ENCODE measurements around the gene AP1M1. TPM values are rescaled to one million over a fixed set of nuclear protein-coding genes. Genes with fewer than 3 reads are reported as not detected.
A peak's percentile ranks its signal among the peaks of the same experiment; 100 is the strongest.
"Not testable (repeated sequence)": the region's sequence is repeated elsewhere in the genome, so short reads cannot be mapped to it uniquely, and the experiment has no call there.

Gene AP1M1
- total RNA-seq (2014; rRNA removed; shearing (Covaris generic)) = 88.8 and 95.9 TPM in 2 replicates

GRCh38 chr19:16197622-16198369 is at the start of gene AP1M1:
TSS of gene AP1M1 (plus strand) at chr19:16197911. CDS start at chr19:16198027, 116 bp downstream.
- peak; percentile 99 for DNase-seq (ENCODE audit: low spot score)

- no peak for DNase-seq (ENCODE audit: low spot score)
Measured at GRCh38 chr19:16148443-16149229, 49.1 kb upstream of the AP1M1 start.

- peak; percentile 28 for DNase-seq (ENCODE audit: low spot score)
Measured at GRCh38 chr19:16153582-16154336, 44.0 kb upstream of the AP1M1 start.

DNA sequence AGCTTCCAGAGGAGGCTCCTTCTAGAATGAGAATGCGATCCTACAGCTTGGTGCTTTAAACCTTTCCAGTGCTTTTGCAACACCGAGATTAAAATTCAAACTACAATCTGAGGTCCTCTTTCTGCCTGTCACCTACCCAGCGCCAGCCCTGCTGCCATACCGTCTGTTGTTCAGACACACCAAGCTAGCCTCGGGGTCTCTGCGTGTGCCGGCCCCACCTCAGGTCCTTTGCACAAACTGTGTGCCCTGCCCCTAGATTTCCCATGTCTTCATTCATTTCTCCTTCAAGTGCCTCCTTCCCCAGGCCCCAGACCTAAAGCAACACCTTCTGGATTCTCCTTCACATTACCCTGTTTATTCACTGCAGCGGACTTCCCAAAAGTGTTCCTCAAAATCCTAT is 43.2 kb upstream of the AP1M1 start:
- DNase-seq (ENCODE audit: low spot score) = no peak

DNA sequence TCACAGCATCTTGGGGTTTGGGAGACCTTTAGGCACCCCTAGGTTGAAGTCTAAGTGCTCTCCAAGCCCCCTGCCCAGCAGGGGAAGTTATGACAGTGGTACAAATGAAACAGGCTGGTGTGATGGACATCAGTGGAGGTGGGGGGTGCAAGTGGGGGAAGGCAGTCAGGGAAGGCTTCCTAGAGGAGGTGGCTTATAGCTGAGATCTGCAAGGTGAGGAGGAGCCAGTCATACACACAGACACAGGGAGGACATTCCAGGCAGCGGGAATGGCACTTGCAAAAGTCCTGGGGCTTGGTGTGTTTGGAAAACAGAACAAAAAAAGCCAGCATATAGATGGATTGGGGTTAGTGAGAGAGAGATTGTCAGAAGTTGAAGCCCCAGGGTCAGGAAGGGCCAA is 42.6 kb upstream of the AP1M1 start:
- no peak for DNase-seq (ENCODE audit: low spot score)

- no peak for DNase-seq (ENCODE audit: low spot score)
Measured at GRCh38 chr19:16156904-16157303, 40.8 kb upstream of the AP1M1 start.

- no peak for DNase-seq (ENCODE audit: low spot score)
Measured at GRCh38 chr19:16157601-16158000, 40.1 kb upstream of the AP1M1 start.

DNA sequence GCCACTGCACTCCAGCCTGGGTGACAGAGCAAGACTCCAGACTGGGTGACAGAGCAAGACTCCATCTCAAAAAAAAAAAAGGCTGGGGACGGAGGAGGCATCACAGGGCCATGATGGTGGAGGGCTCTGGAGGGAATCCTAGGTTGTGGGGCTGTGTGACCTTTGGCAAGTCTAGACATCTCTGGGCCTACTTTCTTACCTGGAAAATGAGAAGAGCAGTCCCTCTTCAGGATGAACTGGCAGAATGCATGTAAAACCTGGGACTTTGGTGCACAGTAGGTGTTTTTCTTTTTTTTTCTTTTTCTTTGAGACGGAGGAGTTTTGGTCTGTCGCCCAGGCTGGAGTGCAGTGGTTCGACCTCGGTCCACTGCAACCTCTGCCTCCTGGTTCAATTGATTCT is 38.1 kb upstream of the AP1M1 start:
- DNase-seq (ENCODE audit: low spot score) = no peak

DNA sequence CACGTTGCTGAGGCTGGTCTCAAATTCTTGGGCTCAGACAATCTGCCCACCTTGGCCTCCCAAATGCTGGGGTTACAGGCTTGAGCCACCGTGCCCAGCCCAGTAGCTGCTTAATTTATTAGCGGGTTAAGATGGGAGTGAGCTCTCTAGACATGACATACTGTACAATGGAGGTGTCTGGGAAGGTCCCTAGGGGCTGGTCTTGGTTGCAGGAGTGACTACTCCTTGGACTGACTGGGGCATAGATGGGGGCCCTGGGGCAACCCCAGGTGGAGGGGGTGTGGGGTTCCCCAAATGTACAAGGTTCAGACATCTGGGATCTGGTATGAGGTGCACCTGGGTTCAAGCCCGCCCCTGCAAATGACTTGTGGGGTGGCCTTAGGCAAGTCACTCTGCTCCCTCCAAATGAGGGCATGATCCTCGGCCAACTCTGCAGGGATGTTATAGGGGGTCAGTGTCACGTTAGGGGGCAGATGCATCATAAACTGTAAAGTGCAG is 37.2 kb upstream of the AP1M1 start:
- no peak for DNase-seq (ENCODE audit: low spot score)

- peak; percentile 79 for DNase-seq (ENCODE audit: low spot score)
Measured at GRCh38 chr19:16160943-16161560, 36.7 kb upstream of the AP1M1 start.

DNA sequence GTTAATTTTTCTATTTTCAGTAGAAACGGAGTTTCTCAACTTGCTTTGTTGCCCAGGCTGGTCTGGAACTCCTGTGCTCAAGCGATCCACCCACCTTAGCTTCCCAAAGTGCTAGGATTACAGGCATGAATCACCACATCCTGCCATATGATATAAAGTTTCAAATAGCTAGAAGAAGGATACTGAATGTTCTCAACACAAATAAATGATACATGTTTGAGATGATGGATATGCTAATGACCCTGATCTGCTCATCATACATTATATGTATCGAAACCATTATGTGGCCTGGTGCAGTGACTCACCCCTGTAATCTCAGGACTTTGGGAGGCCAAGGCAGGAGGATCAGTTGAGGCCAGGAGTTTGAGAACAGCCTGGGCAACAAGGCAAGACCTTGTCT is 35.9 kb upstream of the AP1M1 start:
- peak; percentile 89 for DNase-seq (ENCODE audit: low spot score)

DNA sequence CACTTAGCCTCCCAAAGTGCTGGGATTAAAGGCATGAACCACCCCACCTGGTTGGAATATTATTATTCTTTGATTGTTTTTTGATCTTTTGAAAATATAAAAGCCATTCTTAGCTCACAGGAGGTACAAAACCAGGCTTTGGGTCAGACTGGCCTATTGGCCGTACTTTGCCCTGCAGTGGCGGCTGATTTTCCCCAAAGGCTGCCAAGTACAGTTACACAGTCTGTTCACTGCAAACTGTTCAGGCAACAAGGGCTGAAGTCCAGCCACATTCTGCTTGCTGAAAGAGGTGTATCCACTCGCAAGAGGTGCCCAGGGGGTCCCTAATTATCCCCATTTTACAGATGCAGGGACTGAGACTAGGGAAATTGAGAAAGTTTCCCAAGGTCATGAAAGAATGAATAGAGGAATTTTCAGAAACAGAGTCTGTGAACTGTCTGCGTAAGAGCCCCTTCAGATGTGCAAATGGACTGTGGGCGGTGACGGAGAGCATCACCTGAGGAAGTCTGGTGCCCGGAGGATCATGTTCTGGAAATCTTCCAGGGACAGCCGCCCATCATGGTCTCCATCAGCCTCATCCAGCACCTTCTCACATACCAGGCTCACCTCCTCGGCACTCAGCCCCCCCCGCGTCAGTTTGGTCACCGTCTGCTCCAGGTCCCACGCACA is 33.4 kb upstream of the AP1M1 start:
- no peak for DNase-seq (ENCODE audit: low spot score)

DNA sequence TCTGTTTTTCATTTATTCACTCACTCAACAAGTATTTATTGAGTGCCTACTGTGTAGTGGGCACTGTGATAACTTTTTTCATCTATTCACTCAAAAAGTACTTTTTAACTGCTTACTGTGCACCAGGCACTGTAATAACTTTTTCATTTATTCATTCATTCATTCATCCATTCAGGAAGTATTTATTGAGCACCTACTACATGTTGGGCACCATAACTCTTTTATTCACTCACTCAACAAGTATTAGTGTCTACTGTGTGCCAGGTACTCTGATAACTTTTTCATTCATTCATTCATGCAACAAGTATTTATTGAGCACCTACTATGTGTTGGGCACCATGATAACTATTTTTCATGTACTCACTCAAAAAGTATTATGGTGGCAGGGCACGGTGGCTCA is 31.3 kb upstream of the AP1M1 start:
- DNase-seq (ENCODE audit: low spot score) = no peak

- DNase-seq (ENCODE audit: low spot score) = no peak
Measured at GRCh38 chr19:16167055-16167454, 30.7 kb upstream of the AP1M1 start.

DNA sequence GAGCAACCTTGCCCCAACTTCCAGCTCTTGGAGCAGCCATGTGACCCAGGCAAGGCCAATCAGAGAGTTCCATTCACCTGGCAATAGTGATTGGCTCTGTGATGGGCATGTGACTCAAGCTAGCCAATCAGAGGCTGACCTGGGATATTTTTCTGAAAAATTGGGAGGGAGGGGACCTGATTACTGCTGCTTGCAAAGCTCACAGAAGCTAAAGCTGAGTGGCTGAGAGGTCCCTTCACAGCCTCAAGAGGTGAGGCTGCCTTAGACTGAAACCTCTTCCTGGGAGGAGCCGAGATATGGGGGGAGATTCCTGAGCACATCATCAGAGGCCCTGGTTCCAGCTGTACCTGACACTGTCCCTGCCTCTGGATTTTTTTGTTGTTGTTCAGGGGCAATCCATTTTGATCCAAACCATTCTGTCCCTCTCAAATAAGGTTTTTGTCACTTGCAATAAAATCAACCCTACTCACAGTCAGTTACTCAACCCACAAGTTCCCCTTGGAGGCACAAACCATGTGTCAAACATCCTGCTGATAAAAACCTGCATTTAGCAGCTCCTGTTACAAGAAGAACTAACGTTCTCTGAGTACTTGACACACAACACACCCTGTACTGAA is 29.1 kb upstream of the AP1M1 start:
- peak; percentile 49 for DNase-seq (ENCODE audit: low spot score)

GRCh38 chr19:16170134-16170533 is 27.6 kb upstream of the AP1M1 start:
- no peak for DNase-seq (ENCODE audit: low spot score)

DNA sequence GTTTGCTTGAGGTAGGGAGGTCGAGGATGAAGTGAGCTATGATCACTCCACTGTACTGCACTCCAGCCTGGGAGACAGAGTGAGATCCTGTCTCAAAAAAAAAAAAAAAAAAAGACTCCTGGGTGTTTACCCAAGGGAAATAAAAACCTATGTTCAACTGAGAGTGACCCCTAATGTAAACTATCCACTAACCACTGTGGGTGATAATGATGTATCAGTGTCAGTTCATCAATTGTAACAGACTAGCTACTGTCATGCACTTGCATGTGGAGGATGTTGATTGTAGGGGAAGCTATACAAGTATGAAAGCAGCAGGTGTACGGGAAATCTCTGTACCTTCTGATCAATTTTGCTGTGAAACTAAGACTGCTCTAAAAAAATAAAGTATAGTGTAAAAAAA is 21.8 kb upstream of the AP1M1 start:
- no peak for DNase-seq (ENCODE audit: low spot score)

GRCh38 chr19:16178866-16179265 is 18.8 kb upstream of the AP1M1 start:
- not testable (repeated sequence) for DNase-seq (ENCODE audit: low spot score)

- peak; percentile 60 for DNase-seq (ENCODE audit: low spot score)
Measured at GRCh38 chr19:16180611-16181010, 17.1 kb upstream of the AP1M1 start.

GRCh38 chr19:16184665-16185122 is 13.0 kb upstream of the AP1M1 start:
- no peak for DNase-seq (ENCODE audit: low spot score)

All from H4 (cell line).